A549 (cell line): Measurements from ENCODE around the gene PRR7. TPM values are rescaled to one million over a fixed set of nuclear protein-coding genes. Genes with fewer than 3 reads are reported as not detected.
"Not testable (repeated sequence)": the region's sequence is repeated elsewhere in the genome, so short reads cannot be mapped to it uniquely, and the experiment has no call there.

Experiments used
- ATAC-seq, 2 experiments: fragments of 200-7000 bp in 1 of 2; fragments of >200 bp in 1 of 2; cut with Nextera tagmentation in 1 of 2; cut with Tn5 transposase in 1 of 2; 3 replicates each; pipeline versions ENCODE4 v1.8.0 to v1.9.1; 2018 to 2020; ENCODE audit warnings: mild to moderate bottlenecking in 1 of 2, moderate library complexity in 1 of 2
- CTCF ChIA-PET: fragments of 300-600 bp; sonication (Branson Sonifier 250); formaldehyde crosslinking; extraction: SDS; loops from one replicate; lab custom pipeline; 2021; ENCODE audit warnings: antibody characterized with exemption, inconsistent platforms; lab: Yijun Ruan, JAX
- POLR2A ChIA-PET: fragments of 350-600 bp; formaldehyde crosslinking; extraction: SDS; loops from one replicate; lab custom pipeline; 2021; ENCODE audit warnings: antibody characterized with exemption, inconsistent platforms; lab: Yijun Ruan, JAX
- DNase-seq, 2 experiments: peaks; one replicate each; pipeline versions ENCODE4 v3.0.0 to v3.0.0-alpha.2; 2011 to 2016; ENCODE audit warnings: low read depth in 1 of 2, low spot score in 1 of 2
- FAIRE-seq: peaks from 2 replicates; lab custom pipeline; 2011; peaks lifted over from hg19 to GRCh38; lab: Jason Lieb, UNC
- H3K27ac ChIP-seq, 2 experiments: fragments of >200 bp; sonication (Bioruptor Twin); formaldehyde crosslinking; 3 replicates each; pipeline ENCODE4 v1.5.1; 2016 to 2017
- H3K4me1 ChIP-seq: fragments of >200 bp; sonication (Bioruptor Twin); formaldehyde crosslinking; 3 replicates; pipeline ENCODE4 v1.6.1; 2016
- H3K4me2 ChIP-seq: fragments of >200 bp; sonication (Bioruptor Twin); formaldehyde crosslinking; 3 replicates; pipeline ENCODE4 v1.6.1; 2016
- H3K4me3 ChIP-seq: fragments of >200 bp; sonication (Bioruptor Twin); formaldehyde crosslinking; 3 replicates; pipeline ENCODE4 v1.5.1; 2016
- H3K9me3 ChIP-seq: fragments of >200 bp; sonication (Bioruptor Twin); formaldehyde crosslinking; 3 replicates; pipeline ENCODE4 v1.6.1; 2016
- BCL3 ChIP-seq: fragments of >200 bp; sonication (Bioruptor Twin); formaldehyde crosslinking; IDR thresholded peaks from 3 replicates; pipeline ENCODE4 v1.6.1; 2016
- CBX2 ChIP-seq: fragments of 200-600 bp; sonication (generic); IDR thresholded peaks from 2 replicates; pipeline ENCODE4 v1.6.1; 2016; ENCODE audit warnings: low read depth, mild to moderate bottlenecking, borderline replicate concordance
- CBX8 ChIP-seq: fragments of 200-600 bp; sonication (generic); IDR thresholded peaks from 2 replicates; pipeline ENCODE4 v1.6.1; 2016
- ELK1 ChIP-seq: fragments of 150-350 bp; IDR thresholded peaks from 2 replicates; pipeline ENCODE4 v1.6.1; 2014; ENCODE audit warnings: low read depth, mild to moderate bottlenecking, low read length
- FOSL2 ChIP-seq, 2 experiments: fragments of 450-650 bp in 1 of 2; fragments of >200 bp in 1 of 2; sonication (Bioruptor Twin) in 1 of 2; formaldehyde crosslinking; IDR thresholded peaks; 2 replicates each; pipeline versions ENCODE4 v1.5.0 to v1.6.1; 2016 to 2020; ENCODE audit warnings: mild to moderate bottlenecking in 1 of 2, moderate library complexity in 1 of 2
- GATA3 ChIP-seq: IDR thresholded peaks from 2 replicates; pipeline ENCODE4 v1.6.1; 2012; ENCODE audit warnings: borderline replicate concordance
- HDAC2 ChIP-seq: fragments of 200-600 bp; sonication (generic); IDR thresholded peaks from 2 replicates; pipeline ENCODE4 v1.6.1; 2016
- HES2 ChIP-seq: fragments of >200 bp; sonication (Bioruptor Twin); formaldehyde crosslinking; IDR thresholded peaks from 2 replicates; pipeline ENCODE4 v1.6.1; 2016
- HMGXB4 ChIP-seq: fragments of 250-450 bp; sonication (Bioruptor Pico); IDR thresholded peaks from 2 replicates; pipeline ENCODE4 v1.5.0; 2021; ENCODE audit warnings: mild to moderate bottlenecking, moderate library complexity, borderline replicate concordance
- HOXA7 ChIP-seq: fragments of 250-450 bp; sonication (Bioruptor Pico); IDR thresholded peaks from 2 replicates; pipeline ENCODE4 v1.5.0; 2020; ENCODE audit warnings: mild to moderate bottlenecking, moderate library complexity
- HOXB13 ChIP-seq: fragments of 250-450 bp; sonication (Bioruptor Pico); IDR thresholded peaks from 2 replicates; pipeline ENCODE4 v1.5.0; 2020; ENCODE audit warnings: low read depth, mild to moderate bottlenecking, moderate library complexity
- JUN ChIP-seq, 2 experiments: fragments of >200 bp; sonication (Bioruptor Twin); formaldehyde crosslinking; IDR thresholded peaks; 2 replicates in 1 of 2; 3 replicates in 1 of 2; pipeline ENCODE4 v1.6.1; 2016 to 2017
- JUNB ChIP-seq: fragments of >200 bp; sonication (Bioruptor Twin); formaldehyde crosslinking; IDR thresholded peaks from 2 replicates; pipeline ENCODE4 v1.6.1; 2016
- KDM1A ChIP-seq: fragments of 200-600 bp; sonication (generic); IDR thresholded peaks from 2 replicates; pipeline ENCODE4 v1.6.1; 2016; ENCODE audit warnings: low read depth, mild to moderate bottlenecking
- MAFK ChIP-seq: fragments of 450-650 bp; IDR thresholded peaks from 2 replicates; pipeline ENCODE4 v1.6.1; 2014; ENCODE audit not compliant: partially characterized antibody
- NFE2L2 ChIP-seq: fragments of 150-350 bp; conservative IDR thresholded peaks from 2 replicates; pipeline ENCODE4 v1.6.1; 2014; ENCODE audit warnings: low read length
- NR3C1 ChIP-seq: fragments of >200 bp; sonication (Bioruptor Twin); formaldehyde crosslinking; IDR thresholded peaks from 3 replicates; pipeline ENCODE4 v1.6.1; 2017
- PBX3 ChIP-seq: IDR thresholded peaks from 2 replicates; pipeline ENCODE4 v1.6.1; 2012
- POLR2A ChIP-seq: IDR thresholded peaks from 2 replicates; pipeline ENCODE4 v1.6.1; 2012; ENCODE audit warnings: mild to moderate bottlenecking, low read length
- RAD21 ChIP-seq, 2 experiments: fragments of >200 bp in 1 of 2; sonication (Bioruptor Twin) in 1 of 2; formaldehyde crosslinking in 1 of 2; IDR thresholded peaks in 1 of 2; conservative IDR thresholded peaks in 1 of 2; 2 replicates in 1 of 2; 3 replicates in 1 of 2; pipeline ENCODE4 v1.6.1; 2012 to 2018; ENCODE audit warnings: inconsistent platforms in 1 of 2
- SMC3 ChIP-seq: fragments of >200 bp; sonication (Bioruptor Twin); formaldehyde crosslinking; IDR thresholded peaks from 3 replicates; pipeline ENCODE4 v1.6.1; 2018; ENCODE audit warnings: inconsistent platforms
- TFCP2L1 ChIP-seq: fragments of 250-450 bp; sonication (Bioruptor Pico); IDR thresholded peaks from 2 replicates; pipeline ENCODE4 v1.5.0; 2021; ENCODE audit warnings: mild to moderate bottlenecking
- USF2 ChIP-seq: fragments of 450-650 bp; IDR thresholded peaks from 2 replicates; pipeline ENCODE4 v1.6.1; 2014; ENCODE audit warnings: antibody characterized with exemption
- ZC3H11A ChIP-seq: fragments of 450-650 bp; IDR thresholded peaks from 2 replicates; pipeline ENCODE4 v1.6.1; 2014; ENCODE audit warnings: antibody characterized with exemption, mild to moderate bottlenecking
- ZSCAN20 ChIP-seq: fragments of 250-450 bp; sonication (Bioruptor Pico); IDR thresholded peaks from 2 replicates; pipeline ENCODE4 v1.8.0; 2022; ENCODE audit warnings: mild to moderate bottlenecking, moderate library complexity
- WGBS: methylation state at CpG from one replicate; pipeline ENCODE4 v1.1.6; 2017; ENCODE audit errors: missing lambda C conversion rate; 5-methylcytosine and 5-hydroxymethylcytosine counted together
- polyA plus RNA-seq, 4 experiments: library from polyadenylated mRNA; depleted of rRNA in 3 of 4; stranded (reverse); fragments of >200 nt; fragmentation: RNase III in 1 of 4; extraction: RNeasy Plus Mini Kit Qiagen cat#74134 plus additional on column Dnase treatment in 1 of 4; gene quantifications; 2 replicates in 3 of 4; 3 replicates in 1 of 4; pipeline ENCODE4 v1.2.3, GENCODE V29; 2011 to 2017

The PRR7 gene
- polyA plus RNA-seq, 2 of the 4 experiments (the other 2 are of a cell fraction) = 2.2 to 11.0 TPM

- 0 out of 6 replicates have a peak, but pooled peaks of 1 of the 2 experiments have one; percentile 7 for ATAC-seq
- Histone ChIP-seq H3K27ac (no peak overlapping the region), H3K4me2 (no peak overlapping the region), H3K4me1 (no peaks in the 10 kb centered on the region)
- TF ChIP-seq CBX8 (no peak), NFE2L2 (no peak), HES2 (no peak), FOSL2 (IDR thresholded peaks at IDR 0.05) (no peak), FOSL2 (CRISPR knock-in tag; IDR thresholded peaks at IDR 0.05) (no peak), POLR2A (no peak), ELK1 (no peak), HMGXB4 (CRISPR knock-in tag) (no peak), PBX3 (no peak), SMC3 (no peak), CBX2 (no peak), BCL3 (no peak), HOXA7 (no peak)
- TF ChIP-seq, all 56 proteins: peak for 0
- no peak for FAIRE-seq
- WGBS = 70% methylated on average over 9 of the region's 13 CpGs
- POLR2A ChIA-PET = interaction anchor here (1.3 kb wide), 1 partner anchor 12 kb away, joined by 3 read pairs; no protein-coding TSS in a partner anchor
- CTCF ChIA-PET = interaction anchor here (0.8 to 19.7 kb wide), 4 partner anchors 6 to 29 kb away, joined by 3 to 241 read pairs (median 6); no protein-coding TSS in a partner anchor
- no peak for DNase-seq
- Histone ChIP-seq H3K9me3 (no peaks in the 10 kb centered on the region), H3K4me3 (no peak overlapping the region)
Measured at GRCh38 chr5:177484902-177485549, 38.4 kb downstream of the PRR7 start.

GRCh38 chr5:177485753-177486152, 39.1 kb downstream of the PRR7 start:
- ATAC-seq, H3K4me3 ChIP-seq, H3K9me3 ChIP-seq, H3K4me1 ChIP-seq, FAIRE-seq, DNase-seq, H3K27ac ChIP-seq, H3K4me2 ChIP-seq: not testable (repeated sequence)
- WGBS = 100% methylated on average over 3 of the region's 3 CpGs
- CTCF ChIA-PET = interaction anchor here (0.6 to 19.7 kb wide), 5 partner anchors 6 to 119 kb away, joined by 3 to 241 read pairs (median 9); partner anchors contain the start of gene DBN1
- POLR2A ChIA-PET = interaction anchor here (1.3 kb wide), 1 partner anchor 11 kb away, joined by 3 read pairs; no protein-coding TSS in a partner anchor

GRCh38 chr5:177486256-177486655, 39.6 kb downstream of the PRR7 start:
- Histone ChIP-seq H3K4me1 (peaks cover 6% of the 10 kb centered on the region; the same call in 2 of the 3 replicates), H3K9me3 (no peaks in the 10 kb centered on the region), H3K4me3 (no peak overlapping the region), H3K27ac (no peak overlapping the region), H3K4me2 (no peak overlapping the region)
- DNase-seq (no peak), FAIRE-seq (no peak), ATAC-seq (no peak)
- ChIA-PET POLR2A (no interaction called here), CTCF (interaction anchor here (0.9 to 19.7 kb wide), 6 partner anchors 5 to 82 kb away, joined by 3 to 241 read pairs (median 74); partner anchors contain the start of genes DBN1 and PDLIM7)
- WGBS = 96% methylated on average over 3 of the region's 3 CpGs
- TF ChIP-seq HDAC2 (no peak), KDM1A (no peak), JUNB (no peak), TFCP2L1 (CRISPR knock-in tag) (no peak), JUN (IDR thresholded peaks at IDR 0.05) (no peak), MAFK (no peak), HMGXB4 (CRISPR knock-in tag) (no peak), ZSCAN20 (CRISPR knock-in tag) (no peak), NR3C1 (no peak), HOXA7 (no peak), HES2 (no peak), GATA3 (no peak), RAD21 (conservative IDR thresholded peaks at IDR 0.05 in 1 of 2, IDR thresholded peaks at IDR 0.05 in 1 of 2) (no peak), HOXB13 (no peak), ZC3H11A (no peak), USF2 (no peak)
